ENCODE data around the gene PPIE.
A peak's percentile ranks its signal among the peaks of the same experiment; 100 is the strongest.

Gene PPIE

DNA sequence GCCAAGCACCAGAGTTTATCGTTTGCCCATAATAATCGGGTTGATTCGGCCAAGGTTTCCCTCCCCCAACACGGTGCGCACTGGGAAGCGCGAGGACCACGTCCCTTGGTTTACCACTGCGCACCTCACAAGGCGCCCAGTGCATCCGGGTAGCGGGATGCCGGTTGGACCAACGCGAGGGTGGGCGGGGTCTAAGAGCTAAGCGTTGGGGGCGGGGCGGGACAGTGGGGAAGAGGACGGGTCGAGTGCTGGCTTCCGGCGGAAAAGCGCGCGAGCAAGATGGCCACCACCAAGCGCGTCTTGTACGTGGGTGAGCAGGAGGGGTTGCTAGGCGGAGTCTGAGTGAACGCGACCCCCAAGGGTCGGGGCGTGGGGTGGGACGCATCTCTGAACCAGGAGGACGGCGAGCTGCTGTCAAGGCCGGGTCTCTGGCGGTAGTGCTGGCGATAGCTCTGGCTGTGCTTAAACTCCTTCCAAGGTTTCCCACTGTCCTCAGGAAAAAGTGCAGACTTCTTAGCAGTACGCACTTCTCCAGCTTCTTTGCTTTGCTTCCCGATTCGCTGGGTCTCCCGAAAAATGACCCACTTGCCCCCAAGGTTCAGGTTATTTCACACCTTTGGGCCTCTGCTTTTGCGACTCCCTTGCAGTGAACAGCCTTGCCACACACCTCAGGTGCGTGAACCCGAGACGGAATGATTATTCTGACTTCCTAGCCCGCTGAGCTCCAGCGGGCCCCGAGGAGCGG, at the start of gene PPIE:
Gene PPIE (plus strand): TSS at position 261 of the 745 bp plus-strand sequence. CDS start 19 bp downstream, at position 280.
- DNase-seq (ENCODE audit: low spot score): peak; percentile 94

- peak; percentile 72 for DNase-seq (ENCODE audit: low spot score)
Measured at GRCh38 chr1:39689214-39689613, 49.5 kb upstream of the PPIE start.

DNA sequence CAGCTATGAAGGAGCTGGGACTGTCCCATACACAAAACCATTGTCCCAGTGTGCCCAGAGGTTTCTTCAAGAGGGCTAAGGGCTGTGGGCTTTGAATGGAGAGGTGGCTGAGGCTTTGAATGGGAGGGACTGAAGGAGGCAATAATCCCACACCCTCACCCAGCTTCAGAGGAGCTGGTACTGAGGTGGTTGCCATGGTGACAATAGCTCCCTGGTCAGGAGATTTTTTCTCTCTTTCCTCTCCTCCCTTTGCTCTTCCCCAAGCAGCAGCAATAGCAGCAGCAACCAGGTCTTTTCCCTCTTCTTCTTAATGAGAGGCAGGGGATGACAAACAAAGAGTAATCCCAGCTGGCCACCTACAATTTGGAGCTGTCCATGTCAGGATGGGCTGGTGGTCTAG, 49.0 kb upstream of the PPIE start:
- DNase-seq (ENCODE audit: low spot score): peak; percentile 87

DNA sequence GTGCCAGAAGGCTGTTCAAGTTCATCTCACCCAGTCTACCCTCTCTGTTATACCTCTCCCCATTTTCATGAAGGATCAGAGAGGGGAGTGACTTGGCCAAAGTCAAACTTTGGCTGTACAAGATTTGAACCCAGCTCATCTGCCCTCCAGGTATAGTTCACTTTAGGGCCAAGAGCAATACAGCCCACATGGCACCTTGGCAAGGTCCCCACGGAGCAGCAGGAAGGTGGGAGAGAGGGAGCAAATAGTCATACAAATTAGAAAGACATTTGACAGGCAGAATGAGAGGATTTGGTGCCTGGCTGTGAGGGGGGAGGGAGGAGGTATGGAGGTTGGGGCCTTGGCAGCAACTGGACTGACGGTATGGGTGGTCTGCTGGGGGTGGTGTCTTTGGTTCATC, 48.5 kb upstream of the PPIE start:
- no peak for DNase-seq (ENCODE audit: low spot score)

DNA sequence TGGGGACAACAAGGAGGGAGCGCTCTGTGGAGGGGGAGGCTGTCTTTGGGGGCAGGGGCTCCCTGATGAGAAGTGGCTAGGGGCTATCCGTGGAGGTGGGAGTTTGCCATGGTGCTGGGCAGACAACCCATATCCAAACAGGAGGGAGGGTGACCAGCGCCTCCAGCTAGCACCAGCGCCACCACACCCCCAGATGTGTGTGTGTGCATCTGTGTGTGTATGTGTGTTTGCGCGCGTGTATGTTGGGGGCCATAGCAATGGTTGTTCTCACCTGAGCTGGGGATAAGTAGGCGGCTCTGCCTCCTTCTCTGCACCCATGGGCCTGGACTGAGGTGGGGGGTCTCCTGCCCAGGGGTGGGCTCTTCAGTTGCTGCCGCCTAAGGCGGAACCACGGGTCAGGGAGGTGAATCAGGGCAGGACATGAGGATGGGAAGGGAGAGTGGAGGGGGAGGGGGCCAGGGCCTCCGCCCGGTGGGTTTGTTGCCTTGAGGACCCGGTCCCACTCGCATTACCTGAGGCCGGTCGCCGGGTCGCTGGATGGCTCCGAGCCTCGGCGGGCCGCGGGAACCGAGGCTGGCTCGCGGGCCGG, 47.8 kb upstream of the PPIE start:
- DNase-seq (ENCODE audit: low spot score): no peak

GRCh38 chr1:39691383-39692151, 47.1 kb upstream of the PPIE start, which contains the start of gene HPCAL4:
Gene HPCAL4, minus strand, starts transcription at chr1:39691433. Its CDS starts 6,830 bp downstream, at chr1:39684603.
- peak; percentile 98 for DNase-seq (ENCODE audit: low spot score)

DNA sequence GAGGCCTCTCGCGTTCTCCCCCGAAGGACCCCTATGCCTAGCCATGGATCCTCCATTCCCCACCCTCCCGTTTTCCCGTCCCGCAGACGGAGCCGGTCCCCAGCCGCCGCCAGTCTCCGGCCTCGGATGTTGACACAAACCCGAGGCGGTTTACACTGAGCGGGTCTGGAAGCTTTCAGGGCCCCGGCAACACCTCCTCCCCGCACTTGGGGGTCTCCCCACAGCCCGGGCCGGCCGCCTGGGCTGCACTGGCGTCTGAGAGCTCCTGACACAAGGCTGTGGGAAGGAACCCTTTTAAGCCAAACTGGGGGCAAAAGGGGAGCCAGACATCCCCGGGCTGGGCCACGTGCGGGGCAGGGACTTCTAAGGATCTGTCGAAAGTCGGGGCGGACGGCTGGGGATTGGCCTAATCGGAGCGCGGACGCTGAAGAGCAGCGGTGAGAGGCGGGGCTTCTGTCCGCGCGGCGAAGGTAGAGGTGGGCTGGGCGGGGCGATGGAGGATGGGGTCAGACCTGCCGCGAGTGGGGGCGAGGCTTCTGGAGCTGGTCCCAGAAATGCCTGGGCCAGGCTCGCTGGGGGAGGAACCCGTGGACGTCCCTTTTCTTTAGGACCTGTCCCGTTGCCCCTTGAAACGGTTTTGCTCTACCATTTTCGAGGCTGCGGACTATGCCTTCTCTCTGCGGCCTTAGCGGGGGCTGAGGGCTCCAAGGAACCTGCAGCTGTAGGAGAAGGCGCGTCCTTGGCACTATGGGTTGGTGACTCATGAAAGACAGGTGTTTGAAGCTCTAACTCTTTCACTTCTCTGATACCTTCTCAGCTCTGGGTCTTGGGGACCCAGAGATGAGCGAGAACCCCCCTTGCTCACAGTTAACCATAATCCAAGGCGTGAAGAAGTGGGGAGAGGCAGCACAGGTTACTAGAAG, 46.3 kb upstream of the PPIE start:
- DNase-seq (ENCODE audit: low spot score): no peak

GRCh38 chr1:39694026-39694425, 44.7 kb upstream of the PPIE start:
- no peak for DNase-seq (ENCODE audit: low spot score)

DNA sequence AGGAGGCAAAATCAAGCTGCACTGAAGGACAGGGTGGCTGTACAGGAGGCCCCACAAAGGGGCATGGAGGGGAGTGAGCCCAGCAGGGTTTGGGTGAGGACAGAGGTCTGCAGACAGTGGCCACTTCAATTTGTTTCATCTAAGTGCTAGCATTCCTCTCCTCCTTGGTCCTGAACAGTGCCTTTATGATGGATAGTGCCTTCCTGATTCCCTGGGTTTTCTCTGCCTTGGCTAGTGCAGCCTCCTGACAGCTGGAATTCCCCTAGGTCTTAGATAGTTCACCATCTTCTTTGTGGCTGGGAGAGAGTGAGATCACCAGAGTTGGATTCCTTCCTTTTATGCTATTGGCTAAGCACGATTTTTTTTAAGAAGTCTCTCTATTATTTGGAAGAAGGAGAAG, 43.7 kb upstream of the PPIE start:
- DNase-seq (ENCODE audit: low spot score): no peak

DNA sequence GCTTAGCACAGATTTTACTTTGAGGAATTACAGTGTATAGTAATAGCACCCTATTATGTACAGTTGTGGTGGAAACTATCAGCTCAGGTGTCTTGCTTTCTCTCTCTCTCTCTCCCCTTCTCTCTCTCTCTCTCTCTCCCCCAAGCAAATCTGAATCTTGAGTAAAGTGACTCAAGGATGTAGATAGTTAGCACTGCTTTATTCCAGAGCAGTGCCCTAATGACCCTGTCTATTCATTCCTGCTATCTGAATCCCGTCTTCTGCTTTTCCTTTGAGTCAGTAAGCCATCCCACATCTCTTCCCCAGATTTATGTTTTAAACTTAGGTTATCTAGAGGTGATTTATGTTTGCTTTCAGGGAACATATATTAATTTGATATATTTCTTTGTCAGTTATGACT, 42.2 kb upstream of the PPIE start:
- DNase-seq (ENCODE audit: low spot score): no peak

DNA sequence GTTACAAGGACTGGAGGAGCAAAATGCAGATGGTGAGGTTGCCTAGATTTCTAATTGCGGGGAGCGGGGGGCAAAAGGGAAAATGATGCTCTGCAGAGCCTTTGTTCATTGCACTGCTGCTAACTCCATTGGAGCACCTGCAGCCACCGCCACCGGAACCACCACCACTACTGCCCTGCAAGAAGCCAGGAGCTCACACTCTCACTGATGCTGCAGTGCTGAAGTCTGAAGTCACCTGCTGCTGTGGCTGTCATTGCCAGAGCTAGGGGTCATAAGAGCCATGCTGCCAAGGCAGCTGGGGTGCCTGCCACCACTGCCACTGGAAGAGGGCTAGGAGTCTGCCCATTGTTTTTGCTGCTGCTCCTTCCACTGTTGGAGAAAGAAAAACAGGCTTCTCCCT, 40.1 kb upstream of the PPIE start:
- DNase-seq (ENCODE audit: low spot score): no peak

- no peak for DNase-seq (ENCODE audit: low spot score)
Measured at GRCh38 chr1:39699419-39699818, 39.3 kb upstream of the PPIE start.

DNA sequence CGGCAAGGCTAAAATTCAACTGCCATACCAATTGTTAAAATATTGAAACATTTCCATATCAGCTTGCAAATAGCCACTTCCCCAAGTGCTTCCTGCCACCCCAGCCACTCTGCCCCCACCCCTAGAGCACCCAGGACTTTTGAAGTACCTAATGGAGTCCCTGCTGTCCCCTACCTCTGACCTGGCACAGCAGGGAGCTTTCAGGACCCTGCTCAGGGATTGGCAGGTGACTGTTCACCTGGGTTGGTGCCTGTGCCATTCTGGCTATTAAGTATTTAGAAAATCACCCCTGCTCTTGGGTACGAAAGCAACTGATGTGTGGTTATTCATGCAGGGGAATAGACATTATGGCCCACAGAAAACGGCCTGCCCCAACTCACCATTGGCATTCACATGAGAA, 38.3 kb upstream of the PPIE start:
- no peak for DNase-seq (ENCODE audit: low spot score)

DNA sequence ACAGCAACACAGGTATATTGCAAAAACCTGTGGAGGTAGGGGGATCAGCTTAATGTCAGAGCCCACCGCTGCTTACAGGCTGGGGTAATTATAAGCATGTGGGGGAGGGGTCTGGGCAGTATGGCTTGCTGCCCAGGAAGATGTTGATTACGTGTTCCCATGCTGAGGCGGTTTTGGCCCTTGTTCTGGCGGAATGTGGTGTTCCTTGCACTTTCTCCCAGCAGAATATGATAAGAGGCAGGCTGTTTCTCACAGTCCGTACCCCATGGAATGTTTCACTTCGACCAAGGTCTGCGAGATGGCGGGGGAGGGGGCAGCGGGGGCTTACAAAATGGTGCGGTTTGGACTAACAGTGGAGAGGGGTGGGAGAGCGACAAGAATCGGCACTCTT, 37.6 kb upstream of the PPIE start:
- no peak for DNase-seq (ENCODE audit: low spot score)

DNA sequence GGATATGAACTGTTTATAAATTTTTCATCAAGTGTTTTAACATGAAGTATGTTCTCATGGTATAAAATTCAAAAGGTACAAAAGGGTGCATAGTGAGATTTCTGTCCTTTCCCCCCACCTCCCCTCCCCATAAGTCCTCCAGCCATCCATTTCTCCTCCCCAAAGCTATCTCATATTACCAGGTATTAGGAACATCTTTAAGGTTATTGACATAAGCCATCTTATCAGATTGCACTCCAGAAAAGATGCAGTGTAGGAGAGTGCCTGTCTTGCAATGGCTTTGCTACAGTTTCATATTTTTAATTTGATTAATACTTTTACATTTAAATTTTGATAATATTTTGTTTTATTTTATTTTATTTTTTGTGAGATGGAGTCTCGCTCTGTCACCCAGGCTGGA, 33.9 kb upstream of the PPIE start:
- DNase-seq (ENCODE audit: low spot score): no peak

DNA sequence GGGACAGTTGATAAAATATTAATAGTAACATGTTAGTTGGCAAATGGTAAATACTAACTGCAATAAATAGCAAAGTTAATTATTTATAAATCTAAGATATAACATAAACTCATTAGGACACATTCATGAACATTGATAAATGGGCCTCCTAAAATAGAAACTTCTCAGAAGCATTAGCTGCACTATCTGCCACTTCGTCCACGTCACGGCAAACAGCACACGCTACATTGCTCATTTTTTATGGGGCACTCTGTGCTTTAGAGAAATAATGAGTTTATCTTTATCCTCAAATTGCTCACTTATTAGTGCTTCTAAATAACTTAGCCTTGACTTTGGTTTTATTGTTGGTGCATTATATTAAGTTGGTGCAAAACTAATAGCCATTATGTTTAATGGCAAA, 31.2 kb upstream of the PPIE start:
- no peak for DNase-seq (ENCODE audit: low spot score)

DNA sequence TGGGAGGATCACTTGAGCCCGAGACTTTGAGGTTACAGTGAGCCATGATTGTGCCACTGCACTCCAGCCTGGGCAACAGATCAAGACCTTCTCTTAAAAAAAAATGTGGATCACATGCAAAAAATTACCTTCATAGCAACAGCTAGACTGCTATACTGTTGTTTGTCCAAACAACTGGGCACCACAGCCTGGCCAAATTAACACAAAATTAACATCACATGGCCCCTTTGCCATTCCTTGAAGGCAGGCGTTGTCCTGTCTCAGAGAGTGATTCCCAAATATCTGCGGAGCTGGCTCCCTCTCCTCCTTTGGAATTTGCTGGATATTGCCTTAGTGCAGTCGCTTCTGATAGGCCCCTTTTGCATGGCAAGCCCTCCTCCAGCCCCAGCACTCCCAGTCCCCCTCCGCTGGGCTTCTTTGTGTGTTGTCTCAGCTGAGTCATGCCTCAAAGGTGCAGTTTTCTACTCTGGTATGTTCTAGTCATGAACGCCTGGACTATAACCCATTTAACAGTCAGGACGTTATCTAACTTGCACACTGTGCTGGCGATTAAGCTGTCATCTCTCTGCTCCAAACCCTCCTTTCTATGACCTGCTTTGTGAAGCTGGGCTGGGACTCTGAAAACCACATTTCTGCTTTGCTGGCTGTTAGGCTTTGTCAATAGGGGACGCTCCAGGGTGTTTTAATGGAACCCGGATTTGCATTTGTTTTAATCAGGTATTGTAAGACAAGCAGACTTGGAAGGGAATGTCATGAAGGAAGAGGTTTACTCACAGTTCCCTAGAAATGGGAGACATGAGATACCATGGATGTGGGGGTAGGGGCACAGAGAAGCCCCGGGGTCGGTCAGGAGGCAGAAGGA, 27.3 kb upstream of the PPIE start:
- no peak for DNase-seq (ENCODE audit: low spot score)

GRCh38 chr1:39711966-39712340, 26.7 kb upstream of the PPIE start:
- no peak for DNase-seq (ENCODE audit: low spot score)

DNA sequence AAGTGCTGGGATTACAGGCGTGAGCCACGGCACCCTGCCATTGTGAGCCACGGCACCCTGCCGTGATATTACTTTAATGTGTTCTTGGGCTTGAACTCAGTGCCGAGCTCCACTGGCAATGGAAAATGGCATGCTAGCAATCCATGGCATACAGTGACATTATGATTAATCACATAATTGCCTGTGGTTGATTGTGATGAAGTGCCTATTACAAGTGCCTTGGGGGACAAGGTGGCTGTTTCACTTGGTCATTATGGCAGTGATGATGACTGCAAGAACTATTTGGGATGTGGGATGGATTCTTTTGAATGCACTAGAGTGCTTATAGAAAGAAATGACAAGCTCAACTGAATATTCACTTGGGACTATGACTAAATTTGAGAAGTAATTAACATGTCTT, 25.1 kb upstream of the PPIE start:
- DNase-seq (ENCODE audit: low spot score): no peak

GRCh38 chr1:39717809-39718208, 20.9 kb upstream of the PPIE start:
- DNase-seq (ENCODE audit: low spot score): no peak
